ENCODE measurements around the gene SOCS4.
"Not testable (repeated sequence)": the region's sequence is repeated elsewhere in the genome, so short reads cannot be mapped to it uniquely, and the experiment has no call there.

Gene SOCS4

DNA sequence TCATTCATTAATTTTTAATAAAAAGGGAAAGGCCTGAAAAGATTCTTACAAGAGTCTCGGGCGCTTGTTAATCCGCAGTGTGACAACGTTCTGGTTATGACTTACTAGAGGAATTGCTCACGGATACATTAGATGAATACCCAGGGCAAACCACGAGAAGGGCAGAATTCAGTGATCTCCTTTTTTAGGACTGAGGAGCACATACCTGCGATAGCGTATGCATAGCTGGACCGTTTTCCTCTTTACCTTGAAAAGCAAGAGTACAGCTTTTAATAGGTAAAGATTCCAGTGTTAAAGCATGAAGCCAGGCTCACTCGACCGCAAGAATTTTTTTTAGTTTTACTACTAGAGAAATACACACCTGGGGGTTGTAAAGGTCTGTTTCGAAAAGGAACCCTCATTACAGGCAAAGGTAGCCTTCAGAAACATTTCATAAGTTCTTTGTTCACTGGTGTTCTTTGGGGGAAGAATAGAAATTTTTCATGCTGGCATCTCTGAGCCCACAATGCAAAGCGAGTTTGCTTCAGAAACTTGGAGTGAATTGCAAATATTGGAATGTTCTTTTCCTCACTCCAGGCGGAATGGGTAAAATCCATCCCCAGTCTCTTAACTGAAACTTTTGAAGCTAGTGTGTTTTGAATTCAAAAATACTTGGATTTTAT is 25.4 kb downstream of the SOCS4 start:
- no peak for DNase-seq

- no peak for DNase-seq
Measured at GRCh38 chr14:55053018-55053417, 26.0 kb downstream of the SOCS4 start.

GRCh38 chr14:55053500-55053899 is 26.5 kb downstream of the SOCS4 start:
- DNase-seq: no peak

- no peak for DNase-seq
Measured at GRCh38 chr14:55054098-55054497, 27.1 kb downstream of the SOCS4 start.

DNA sequence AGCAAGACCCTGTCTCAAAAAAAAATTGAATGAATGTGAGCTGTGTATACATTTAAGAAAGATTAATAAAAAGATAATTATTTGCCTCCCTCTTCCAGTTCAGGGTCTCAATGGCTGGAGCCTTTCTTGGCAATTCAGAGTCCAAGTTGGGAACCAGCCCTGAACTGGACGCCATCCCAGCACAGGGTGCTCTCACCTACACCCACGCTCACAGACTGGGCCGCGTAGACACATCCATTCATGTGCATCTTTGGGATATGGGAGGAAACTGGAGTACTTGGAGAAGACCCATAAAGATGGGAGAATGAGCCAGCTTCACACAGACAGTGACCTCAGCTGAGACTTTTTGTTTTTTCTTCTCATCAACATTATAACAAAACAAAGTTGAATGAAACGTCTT is 30.9 kb downstream of the SOCS4 start:
- DNase-seq: no peak

DNA sequence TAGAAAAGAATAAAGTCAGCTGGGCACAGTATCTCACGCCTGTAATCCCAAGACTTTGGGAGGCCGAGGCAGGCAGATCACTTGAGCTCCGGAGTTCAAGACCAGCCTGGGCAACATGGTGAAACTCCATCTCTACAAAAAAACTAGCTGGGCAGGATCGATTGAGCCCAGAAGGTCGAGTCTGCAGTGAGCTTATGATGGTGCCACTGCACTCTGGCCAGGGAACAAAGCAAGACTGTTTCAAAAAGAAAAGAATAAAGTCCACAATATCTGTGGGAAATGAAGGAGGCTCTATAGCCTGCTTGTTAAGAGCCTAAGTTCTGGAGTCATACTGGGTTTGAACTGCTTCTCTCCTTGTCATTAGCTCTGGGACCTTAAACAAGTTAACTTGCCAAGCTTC is 32.3 kb downstream of the SOCS4 start:
- no peak for DNase-seq

DNA sequence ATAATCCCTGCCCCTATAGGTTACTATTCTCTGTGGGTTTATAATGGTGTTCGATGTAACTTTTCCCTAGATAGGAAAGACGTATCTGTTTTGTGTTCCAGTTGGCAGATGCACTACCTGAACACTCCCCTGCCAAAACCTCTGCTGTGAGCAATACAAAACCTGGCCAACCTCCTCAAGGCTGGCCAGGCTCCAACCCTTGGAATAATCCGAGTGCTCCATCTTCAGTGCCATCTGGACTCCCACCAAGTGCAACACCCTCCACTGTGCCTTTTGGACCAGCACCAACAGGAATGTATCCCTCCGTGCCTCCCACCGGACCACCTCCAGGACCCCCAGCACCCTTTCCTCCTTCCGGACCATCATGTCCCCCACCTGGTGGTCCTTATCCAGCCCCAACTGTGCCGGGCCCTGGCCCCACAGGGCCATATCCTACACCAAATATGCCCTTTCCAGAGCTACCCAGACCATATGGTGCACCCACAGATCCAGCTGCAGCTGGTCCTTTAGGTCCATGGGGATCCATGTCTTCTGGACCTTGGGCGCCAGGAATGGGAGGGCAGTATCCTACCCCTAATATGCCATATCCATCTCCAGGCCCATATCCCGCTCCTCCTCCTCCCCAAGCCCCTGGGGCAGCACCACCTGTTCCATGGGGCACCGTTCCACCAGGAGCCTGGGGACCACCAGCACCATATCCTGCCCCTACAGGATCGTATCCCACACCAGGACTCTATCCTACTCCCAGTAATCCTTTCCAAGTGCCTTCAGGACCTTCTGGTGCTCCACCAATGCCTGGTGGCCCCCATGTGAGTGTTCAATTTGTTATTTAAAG is 35.7 kb downstream of the SOCS4 start:
- peak; percentile 66 for DNase-seq

DNA sequence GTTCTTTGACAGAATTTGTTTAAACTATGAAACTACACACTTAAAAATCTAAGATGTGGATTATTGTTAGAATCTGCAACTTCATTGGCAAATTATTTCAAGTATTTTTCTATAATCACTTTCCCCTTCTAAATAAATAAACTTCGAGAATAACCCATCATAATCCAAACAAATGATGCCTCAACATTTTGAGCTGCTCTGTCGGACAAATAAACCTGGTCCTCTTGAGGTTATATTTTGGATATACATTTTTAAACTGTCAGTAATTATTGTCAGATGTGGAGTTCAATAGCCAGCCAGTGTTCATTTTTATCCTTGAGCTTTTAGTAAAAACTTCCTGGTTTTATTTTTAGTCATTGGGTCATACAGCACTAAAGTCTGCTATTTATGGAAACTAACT is 37.9 kb downstream of the SOCS4 start:
- DNase-seq: not testable (repeated sequence)

- DNase-seq: no peak
Measured at GRCh38 chr14:55065411-55065810, 38.4 kb downstream of the SOCS4 start.

- no peak for DNase-seq
Measured at GRCh38 chr14:55066223-55066622, 39.2 kb downstream of the SOCS4 start.

GRCh38 chr14:55070981-55071411 is 44.0 kb downstream of the SOCS4 start:
- no peak for DNase-seq

- no peak for DNase-seq
Measured at GRCh38 chr14:55071870-55072640, 45.0 kb downstream of the SOCS4 start.

GRCh38 chr14:55073856-55074255 is 46.8 kb downstream of the SOCS4 start:
- no peak for DNase-seq

DNA sequence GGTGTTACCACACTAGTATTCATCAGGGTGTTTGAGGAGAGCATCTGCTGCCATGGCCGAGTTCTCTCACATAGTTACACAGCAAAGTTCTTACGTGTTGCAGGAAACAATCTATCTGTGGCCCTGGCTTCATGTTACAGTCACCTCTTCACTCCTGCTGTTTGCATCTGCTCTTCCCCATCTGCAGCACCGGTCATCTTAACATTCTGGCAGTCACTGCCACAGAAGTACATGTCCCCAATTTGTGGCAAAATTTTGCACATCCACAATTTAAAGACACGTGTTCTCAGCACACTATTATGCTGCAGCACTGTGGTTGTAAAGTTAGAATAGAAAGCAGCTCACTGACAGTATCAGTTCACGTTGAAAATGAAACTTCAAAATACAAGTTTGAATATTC is 47.6 kb downstream of the SOCS4 start:
- peak; percentile 38 for DNase-seq

DNA sequence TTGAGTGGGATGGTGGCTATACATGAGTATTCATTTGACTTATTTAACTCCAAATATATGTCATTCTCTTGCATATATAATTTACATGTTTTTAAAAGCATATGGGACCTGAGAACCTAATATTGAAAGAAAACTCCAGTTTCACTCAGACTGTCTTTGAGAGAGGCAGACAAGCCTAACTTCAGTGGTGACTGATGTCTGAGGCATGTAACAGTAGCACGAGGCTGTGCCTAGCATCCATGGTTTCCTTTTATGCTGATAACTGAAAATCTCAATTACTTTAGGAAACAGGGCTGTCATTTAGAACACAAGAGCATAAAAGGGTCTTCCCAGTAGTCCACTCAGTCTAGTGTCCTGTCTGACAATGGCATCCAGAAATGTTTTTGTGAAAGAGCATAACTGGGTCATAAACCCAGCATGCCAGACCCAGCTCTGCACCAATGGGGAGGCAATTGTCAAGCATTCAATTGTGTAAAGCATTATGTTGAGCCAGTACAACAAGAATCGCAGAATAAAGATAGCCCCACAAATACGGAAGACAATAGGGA is 48.7 kb downstream of the SOCS4 start:
- DNase-seq: no peak

DNA sequence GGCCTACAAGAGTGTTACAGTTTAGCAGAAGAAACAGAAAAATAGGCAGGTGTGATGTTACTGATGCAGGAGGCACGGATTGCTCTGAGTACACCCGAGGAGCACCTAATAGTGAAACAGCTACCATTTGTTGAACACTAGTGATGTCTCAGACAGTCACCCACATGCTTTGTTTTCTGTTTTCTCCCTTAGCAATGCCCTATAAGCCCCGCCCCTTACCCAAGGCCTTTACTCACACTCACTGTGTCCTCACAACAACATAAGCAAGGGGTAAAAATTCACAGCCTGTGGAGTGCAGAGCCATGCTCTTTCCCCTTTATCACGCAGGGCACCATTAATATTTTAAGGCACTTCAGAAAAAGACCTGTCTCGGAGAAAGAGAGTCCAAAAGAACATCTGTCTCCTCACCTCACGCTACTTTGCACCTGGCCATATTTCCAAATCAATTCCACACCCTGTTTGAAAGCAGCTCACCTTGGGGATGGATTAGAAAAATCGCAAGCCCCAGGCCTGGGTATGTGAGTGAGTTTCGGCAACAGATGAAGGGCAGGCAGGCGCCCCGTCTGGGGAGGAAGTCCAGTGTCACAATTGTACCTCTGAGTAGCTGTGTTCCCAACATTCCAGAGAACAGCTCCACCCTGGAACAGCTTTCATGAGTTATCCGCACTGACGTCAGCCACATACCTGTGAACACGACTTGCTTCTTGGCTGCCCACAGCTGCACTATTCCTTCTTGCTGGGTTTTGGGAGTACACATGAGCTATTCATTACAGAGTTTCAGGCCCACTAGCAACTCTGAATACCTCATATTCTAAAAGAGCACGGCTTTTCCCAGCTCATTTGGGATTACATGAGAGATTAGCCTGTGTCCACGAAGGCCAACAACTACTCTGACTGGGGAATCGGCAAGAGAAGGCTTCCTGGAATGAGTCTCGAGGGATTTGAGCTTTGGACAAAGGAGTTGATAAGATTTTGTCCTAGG is 50.4 kb downstream of the SOCS4 start:
- DNase-seq: no peak

DNA sequence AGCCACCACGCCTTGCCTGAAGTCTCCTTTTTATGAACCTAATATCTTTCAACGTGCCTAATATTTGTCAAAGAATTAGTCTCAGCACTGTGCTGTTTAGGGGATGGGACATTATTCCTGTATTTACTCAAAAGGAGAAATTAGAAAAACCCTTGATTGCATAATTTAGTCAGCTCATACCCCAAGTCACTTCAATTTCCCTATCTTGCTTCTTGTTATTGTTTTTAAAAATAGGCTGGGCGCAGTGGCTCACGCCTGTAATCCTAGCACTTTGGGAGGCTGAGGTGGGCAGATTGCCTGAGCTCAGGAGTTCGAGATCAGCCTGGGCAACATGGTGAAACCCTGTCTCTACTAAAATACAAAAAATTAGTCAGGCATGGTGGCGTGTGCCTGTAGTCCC is 52.9 kb downstream of the SOCS4 start:
- DNase-seq: not testable (repeated sequence)

GRCh38 chr14:55084401-55085059 is 57.5 kb downstream of the SOCS4 start:
- DNase-seq: no peak

- no peak for DNase-seq
Measured at GRCh38 chr14:55085060-55085660, 58.1 kb downstream of the SOCS4 start.

DNA sequence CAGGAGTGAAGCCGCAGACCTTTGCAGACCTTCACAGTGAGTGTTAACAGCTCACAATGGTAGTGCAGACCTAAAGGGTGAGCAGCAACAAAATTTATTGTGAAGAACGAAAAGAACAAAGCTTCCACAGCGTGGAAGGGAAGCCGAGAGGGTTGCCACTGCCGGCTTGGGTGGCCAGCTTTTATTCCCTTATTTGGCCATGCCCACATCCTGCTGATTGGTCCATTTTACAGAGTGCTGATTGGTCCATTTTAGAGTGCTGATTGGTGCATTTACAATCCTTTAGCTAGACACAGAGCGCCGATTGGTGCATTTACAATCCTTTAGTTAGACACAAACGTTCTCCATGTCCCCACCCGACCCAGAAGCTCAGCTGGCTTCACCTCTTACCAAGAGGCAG is 59.9 kb downstream of the SOCS4 start:
- no peak for DNase-seq

DNA sequence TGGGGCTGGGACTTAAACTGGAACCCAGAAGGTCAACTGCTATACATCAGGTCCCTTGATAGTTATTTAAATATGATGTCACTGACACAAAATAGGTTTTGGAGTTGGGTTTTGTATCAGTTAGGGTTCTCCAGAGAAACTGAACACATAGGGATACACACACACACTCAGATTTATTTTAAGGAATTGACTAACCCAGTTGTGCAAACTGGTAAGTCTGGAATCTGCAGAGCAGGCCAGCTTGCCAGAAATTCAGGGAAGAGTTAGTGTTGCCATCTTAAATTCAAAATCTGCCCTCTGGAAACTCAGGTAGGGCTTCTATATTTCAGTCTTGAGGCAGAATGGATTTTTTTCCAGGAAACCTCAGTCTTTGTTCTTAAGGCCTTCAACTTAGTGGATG is 61.3 kb downstream of the SOCS4 start:
- DNase-seq: no peak

Data from NCI-H2029 (cell line).